Choroid plexus epithelial cell (primary cell): ENCODE measurements around the gene PGC.
A peak's percentile ranks its signal among the peaks of the same experiment; 100 is the strongest.

Experiments used
- DNase-seq: peaks from one replicate; pipeline ENCODE4 v3.0.0-alpha.2; 2010; ENCODE audit warnings: low read depth
- H3K4me3 ChIP-seq: 2 replicates; pipeline ENCODE4 v1.5.1; 2011; ENCODE audit warnings: low read depth, mild to moderate bottlenecking, control low read depth, low read length, moderate library complexity
- CTCF ChIP-seq: conservative IDR thresholded peaks from 2 replicates; pipeline ENCODE4 v1.5.1; 2011; ENCODE audit warnings: low read depth, mild to moderate bottlenecking, control low read depth, inconsistent platforms, low read length, moderate library complexity

Gene PGC

GRCh38 chr6:41780551-41781365 is 33.6 kb upstream of the PGC start, which contains the start of gene PRICKLE4:
TSS of gene PRICKLE4 (plus strand) at chr6:41780782. CDS start at chr6:41783474, 2,692 bp downstream.
- peak; percentile 34 for DNase-seq
- peak within 1 kb of the TSS; percentile 67 for H3K4me3 ChIP-seq
- no peak for TF ChIP-seq CTCF

GRCh38 chr6:41779788-41780550 is 32.8 kb upstream of the PGC start, which contains the start of gene FRS3:
TSS of gene FRS3 (minus strand) at chr6:41779900. CDS start at chr6:41776987, 2,913 bp downstream.
- peak; percentile 85 for TF ChIP-seq CTCF
- peak; percentile 95 for DNase-seq
- peak within 1 kb of the TSS; percentile 67 for H3K4me3 ChIP-seq

GRCh38 chr6:41779336-41779735 is 32.1 kb upstream of the PGC start:
- DNase-seq: no peak
- TF ChIP-seq CTCF: no peak
- H3K4me3 ChIP-seq: peak overlapping the region; percentile 67

- no peak for DNase-seq
- no peak for TF ChIP-seq CTCF
- peak overlapping the region; percentile 67 for H3K4me3 ChIP-seq
Observed at GRCh38 chr6:41778895-41779294, 31.7 kb upstream of the PGC start.

GRCh38 chr6:41777551-41778285 is 30.5 kb upstream of the PGC start:
- H3K4me3 ChIP-seq: no peak overlapping the region
- no peak for TF ChIP-seq CTCF
- DNase-seq: no peak

GRCh38 chr6:41775293-41775882 is 28.2 kb upstream of the PGC start:
- DNase-seq: no peak
- H3K4me3 ChIP-seq: no peak overlapping the region
- no peak for TF ChIP-seq CTCF
